Glomerular visceral epithelial cell (primary cell): ENCODE measurements around the gene SLC23A2.

Experiments used
- DNase-seq: peaks from one replicate; pipeline ENCODE4 v3.0.0-alpha.2; 2016; ENCODE audit errors: extremely low spot score

SLC23A2 gene

GRCh38 chr20:4814696-4815252 lies 186.5 kb downstream of the SLC23A2 start:
- no peak for DNase-seq

- no peak for DNase-seq
Measured at GRCh38 chr20:4813863-4814695, 187.2 kb downstream of the SLC23A2 start.

GRCh38 chr20:4813076-4813862 lies 188.0 kb downstream of the SLC23A2 start:
- peak; percentile 37 for DNase-seq

GRCh38 chr20:4812641-4813075 lies 188.7 kb downstream of the SLC23A2 start:
- DNase-seq, result no peak

GRCh38 chr20:4812216-4812615 lies 189.1 kb downstream of the SLC23A2 start:
- DNase-seq, result no peak

GRCh38 chr20:4811661-4812181 lies 189.6 kb downstream of the SLC23A2 start:
- no peak for DNase-seq

GRCh38 chr20:4811257-4811656 lies 190.1 kb downstream of the SLC23A2 start:
- DNase-seq, result no peak

- DNase-seq, result no peak
Measured at GRCh38 chr20:4810426-4811019, 190.8 kb downstream of the SLC23A2 start.

GRCh38 chr20:4809707-4810106 lies 191.6 kb downstream of the SLC23A2 start:
- no peak for DNase-seq

- DNase-seq, result no peak
Measured at GRCh38 chr20:4808872-4809271, 192.4 kb downstream of the SLC23A2 start.

- DNase-seq, result no peak
Measured at GRCh38 chr20:4805663-4806449, 195.5 kb downstream of the SLC23A2 start.

- no peak for DNase-seq
Measured at GRCh38 chr20:4802527-4802926, 198.8 kb downstream of the SLC23A2 start.
